ENCODE data around the gene ABTB1. TPM values are rescaled to one million over a fixed set of nuclear protein-coding genes. Genes with fewer than 3 reads are reported as not detected.

The ABTB1 gene
- total RNA-seq, 2 experiments from 2014 or later, result 9.7 to 10.6 TPM

- H3K27ac Mint-ChIP-seq, result no peak overlapping the region
These were observed 42.1 kb downstream of the ABTB1 start for GRCh38 chr3:127714866-127715265.

GRCh38 chr3:127715532-127715931 is 42.8 kb downstream of the ABTB1 start:
- TF ChIP-seq CTCF (IDR thresholded peaks at IDR 0.05), result no peak
- Mint-ChIP-seq H3K36me3 (ENCODE audit: low read depth) (no peaks in the 10 kb centered on the region), H3K27ac (no peak overlapping the region), H3K4me3 (no peak overlapping the region), H3K27me3 (peaks cover 3% of the 10 kb centered on the region), H3K4me1 (ENCODE audit: low read depth) (no peaks in the 10 kb centered on the region), H3K9me3 (no peaks in the 10 kb centered on the region)
- CTCF ChIA-PET, result interaction anchor here (1.0 kb wide), 1 partner anchor 20 kb away, joined by 3 read pairs; no protein-coding TSS in a partner anchor
- DNase-seq (no peak), ATAC-seq (no peak)
- POLR2A ChIA-PET, result no interaction called here
- intact Hi-C loops (cut with micrococcal nuclease), result no loop called here

More at GRCh38 chr3:127714866-127715265, 42.1 kb downstream of the ABTB1 start:
- DNase-seq (no peak), ATAC-seq (no peak)
- intact Hi-C loops (cut with micrococcal nuclease), result no loop called here
- CTCF ChIA-PET, result no interaction called here
- H3K9me3 Mint-ChIP-seq, result no peaks in the 10 kb centered on the region
- H3K4me1 Mint-ChIP-seq (ENCODE audit: low read depth), result no peaks in the 10 kb centered on the region
- H3K4me3 Mint-ChIP-seq, result no peak overlapping the region
- peaks cover 3% of the 10 kb centered on the region for H3K27me3 Mint-ChIP-seq
- POLR2A ChIA-PET, result no interaction called here
- no peak for TF ChIP-seq CTCF (IDR thresholded peaks at IDR 0.05)
- H3K36me3 Mint-ChIP-seq (ENCODE audit: low read depth), result no peaks in the 10 kb centered on the region

- TF ChIP-seq CTCF (IDR thresholded peaks at IDR 0.05), result no peak
- no peaks in the 10 kb centered on the region for H3K4me1 Mint-ChIP-seq (ENCODE audit: low read depth)
- H3K36me3 Mint-ChIP-seq (ENCODE audit: low read depth), result no peaks in the 10 kb centered on the region
- no peak for ATAC-seq
- H3K27me3 Mint-ChIP-seq, result peaks cover 3% of the 10 kb centered on the region
- intact Hi-C loops (cut with micrococcal nuclease), result no loop called here
- POLR2A ChIA-PET, result no interaction called here
- H3K4me3 Mint-ChIP-seq, result no peak overlapping the region
- no peaks in the 10 kb centered on the region for H3K9me3 Mint-ChIP-seq
- no peak overlapping the region for H3K27ac Mint-ChIP-seq
- DNase-seq, result no peak
- CTCF ChIA-PET, result interaction anchor here (1.0 kb wide), 1 partner anchor 21 kb away, joined by 3 read pairs; no protein-coding TSS in a partner anchor
These were observed 43.6 kb downstream of the ABTB1 start for GRCh38 chr3:127716384-127716783.

GRCh38 chr3:127717357-127718244 is 44.8 kb downstream of the ABTB1 start:
- ATAC-seq (no peak), DNase-seq (no peak)
- Mint-ChIP-seq H3K4me3 (no peak overlapping the region), H3K27me3 (peaks cover 3% of the 10 kb centered on the region), H3K27ac (no peak overlapping the region), H3K4me1 (ENCODE audit: low read depth) (no peaks in the 10 kb centered on the region), H3K36me3 (ENCODE audit: low read depth) (no peaks in the 10 kb centered on the region), H3K9me3 (no peaks in the 10 kb centered on the region)
- POLR2A ChIA-PET, result no interaction called here
- intact Hi-C loops (cut with micrococcal nuclease), result no loop called here
- TF ChIP-seq CTCF (IDR thresholded peaks at IDR 0.05), result no peak
- CTCF ChIA-PET, result no interaction called here

- CTCF ChIA-PET, result no interaction called here
- Mint-ChIP-seq H3K4me3 (no peak overlapping the region), H3K27ac (no peak overlapping the region), H3K9me3 (no peaks in the 10 kb centered on the region), H3K4me1 (ENCODE audit: low read depth) (no peaks in the 10 kb centered on the region), H3K27me3 (peaks cover 3% of the 10 kb centered on the region), H3K36me3 (ENCODE audit: low read depth) (no peaks in the 10 kb centered on the region)
- no peak for TF ChIP-seq CTCF (IDR thresholded peaks at IDR 0.05)
- intact Hi-C loops (cut with micrococcal nuclease), result no loop called here
- POLR2A ChIA-PET, result no interaction called here
- no peak for ATAC-seq
- DNase-seq, result no peak
These were observed 45.6 kb downstream of the ABTB1 start for GRCh38 chr3:127718245-127718915.
